GM03348 (cell line): ENCODE measurements around the gene PWWP2B.

Experiments used
- DNase-seq: peaks from one replicate; pipeline ENCODE4 v3.0.0; 2012; ENCODE audit warnings: low spot score

Gene PWWP2B

GRCh38 chr10:132394936-132395703 lies 1.9 kb upstream of the PWWP2B start:
- no peak for DNase-seq

- DNase-seq, result peak; percentile 59
Observed at GRCh38 chr10:132395704-132396493, 1.1 kb upstream of the PWWP2B start.

GRCh38 chr10:132396494-132397035 lies 435 bp upstream of the PWWP2B start:
- peak; percentile 92 for DNase-seq

- DNase-seq, result peak; percentile 73
Observed at GRCh38 chr10:132397671-132398565, 918 bp downstream of the PWWP2B start.

GRCh38 chr10:132398566-132398991 lies 1.6 kb downstream of the PWWP2B start:
- DNase-seq, result no peak

GRCh38 chr10:132399117-132400035 lies 2.4 kb downstream of the PWWP2B start:
- DNase-seq, result no peak

GRCh38 chr10:132400041-132400546 lies 3.1 kb downstream of the PWWP2B start:
- DNase-seq, result no peak

GRCh38 chr10:132400547-132401151 lies 3.6 kb downstream of the PWWP2B start:
- DNase-seq, result no peak

GRCh38 chr10:132401401-132402118 lies 4.6 kb downstream of the PWWP2B start:
- no peak for DNase-seq

- DNase-seq, result no peak
Observed at GRCh38 chr10:132402781-132403241, 5.8 kb downstream of the PWWP2B start.

- DNase-seq, result no peak
Observed at GRCh38 chr10:132403511-132404168, 6.6 kb downstream of the PWWP2B start.

- no peak for DNase-seq
Observed at GRCh38 chr10:132404169-132404880, 7.3 kb downstream of the PWWP2B start.

- no peak for DNase-seq
Observed at GRCh38 chr10:132404911-132405462, 8.0 kb downstream of the PWWP2B start.

GRCh38 chr10:132405463-132405991 lies 8.5 kb downstream of the PWWP2B start:
- no peak for DNase-seq

GRCh38 chr10:132406181-132406580 lies 9.2 kb downstream of the PWWP2B start:
- DNase-seq, result no peak

- no peak for DNase-seq
Observed at GRCh38 chr10:132406750-132407149, 9.8 kb downstream of the PWWP2B start.

- DNase-seq, result no peak
Observed at GRCh38 chr10:132407243-132407746, 10.3 kb downstream of the PWWP2B start.
